Measurements from ENCODE around the gene CHD6.

The CHD6 gene

DNA sequence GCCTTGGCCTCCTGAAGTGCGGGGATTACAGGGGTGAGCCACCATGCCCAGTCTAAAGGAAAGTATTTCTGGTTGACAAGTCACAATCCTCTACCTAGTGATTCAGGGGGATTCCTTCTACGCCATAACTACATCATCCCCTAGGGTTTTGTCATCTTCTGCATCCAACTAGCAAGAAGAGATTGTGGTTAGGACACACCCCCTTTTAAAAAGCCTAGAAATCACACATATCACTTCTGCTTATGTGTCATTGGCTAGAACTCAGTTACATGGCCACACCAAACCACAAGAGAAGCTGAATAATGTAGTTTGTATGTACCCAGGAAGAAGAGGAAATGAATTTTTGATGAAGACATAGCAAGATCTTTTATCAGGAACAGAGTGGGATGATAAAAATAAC, 14.7 kb upstream of the CHD6 start:
- no peak for ATAC-seq
- no peak for TF ChIP-seq CSRNP3 (CRISPR knock-in tag; IDR thresholded peaks at IDR 0.05)
- TF ChIP-seq ZNF565 (CRISPR knock-in tag; conservative IDR thresholded peaks at IDR 0.05; ENCODE audit: low read depth): no peak

- no peak for ATAC-seq
- TF ChIP-seq ISL1 (CRISPR knock-in tag; IDR thresholded peaks at IDR 0.05) (no peak), ARNTL (CRISPR knock-in tag; IDR thresholded peaks at IDR 0.05; ENCODE audit: borderline replicate concordance, low read depth) (no peak), ESRRG (CRISPR knock-in tag; IDR thresholded peaks at IDR 0.05) (no peak), ZNF565 (CRISPR knock-in tag; conservative IDR thresholded peaks at IDR 0.05; ENCODE audit: low read depth) (no peak), ZFP30 (CRISPR knock-in tag; IDR thresholded peaks at IDR 0.05) (no peak), TCF4 (CRISPR knock-in tag; IDR thresholded peaks at IDR 0.05; ENCODE audit: borderline replicate concordance) (no peak), CSDC2 (CRISPR knock-in tag; IDR thresholded peaks at IDR 0.05) (no peak), RARB (CRISPR knock-in tag; IDR thresholded peaks at IDR 0.05) (no peak), TOX (CRISPR knock-in tag; IDR thresholded peaks at IDR 0.05; ENCODE audit: borderline replicate concordance) (no peak), ZNF70 (CRISPR knock-in tag; IDR thresholded peaks at IDR 0.05) (no peak), PPARA (CRISPR knock-in tag; IDR thresholded peaks at IDR 0.05; ENCODE audit: borderline replicate concordance) (no peak), POU6F1 (CRISPR knock-in tag; IDR thresholded peaks at IDR 0.05; ENCODE audit: borderline replicate concordance, low read depth) (no peak), GLIS3 (CRISPR knock-in tag; IDR thresholded peaks at IDR 0.05) (no peak)
- TF ChIP-seq, protein P1, sequence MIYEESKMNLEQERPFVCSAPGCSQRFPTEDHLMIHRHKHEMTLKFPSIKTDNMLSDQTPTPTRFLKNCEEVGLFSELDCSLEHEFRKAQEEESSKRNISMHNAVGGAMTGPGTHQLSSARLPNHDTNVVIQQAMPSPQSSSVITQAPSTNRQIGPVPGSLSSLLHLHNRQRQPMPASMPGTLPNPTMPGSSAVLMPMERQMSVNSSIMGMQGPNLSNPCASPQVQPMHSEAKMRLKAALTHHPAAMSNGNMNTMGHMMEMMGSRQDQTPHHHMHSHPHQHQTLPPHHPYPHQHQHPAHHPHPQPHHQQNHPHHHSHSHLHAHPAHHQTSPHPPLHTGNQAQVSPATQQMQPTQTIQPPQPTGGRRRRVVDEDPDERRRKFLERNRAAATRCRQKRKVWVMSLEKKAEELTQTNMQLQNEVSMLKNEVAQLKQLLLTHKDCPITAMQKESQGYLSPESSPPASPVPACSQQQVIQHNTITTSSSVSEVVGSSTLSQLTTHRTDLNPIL (CRISPR knock-in tag; IDR thresholded peaks at IDR 0.05; ENCODE audit: low read depth): no peak
- TF ChIP-seq, protein P2, sequence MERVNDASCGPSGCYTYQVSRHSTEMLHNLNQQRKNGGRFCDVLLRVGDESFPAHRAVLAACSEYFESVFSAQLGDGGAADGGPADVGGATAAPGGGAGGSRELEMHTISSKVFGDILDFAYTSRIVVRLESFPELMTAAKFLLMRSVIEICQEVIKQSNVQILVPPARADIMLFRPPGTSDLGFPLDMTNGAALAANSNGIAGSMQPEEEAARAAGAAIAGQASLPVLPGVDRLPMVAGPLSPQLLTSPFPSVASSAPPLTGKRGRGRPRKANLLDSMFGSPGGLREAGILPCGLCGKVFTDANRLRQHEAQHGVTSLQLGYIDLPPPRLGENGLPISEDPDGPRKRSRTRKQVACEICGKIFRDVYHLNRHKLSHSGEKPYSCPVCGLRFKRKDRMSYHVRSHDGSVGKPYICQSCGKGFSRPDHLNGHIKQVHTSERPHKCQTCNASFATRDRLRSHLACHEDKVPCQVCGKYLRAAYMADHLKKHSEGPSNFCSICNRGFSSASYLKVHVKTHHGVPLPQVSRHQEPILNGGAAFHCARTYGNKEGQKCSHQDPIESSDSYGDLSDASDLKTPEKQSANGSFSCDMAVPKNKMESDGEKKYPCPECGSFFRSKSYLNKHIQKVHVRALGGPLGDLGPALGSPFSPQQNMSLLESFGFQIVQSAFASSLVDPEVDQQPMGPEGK (CRISPR knock-in tag; IDR thresholded peaks at IDR 0.05; ENCODE audit: borderline replicate concordance): no peak
Observed at GRCh38 chr20:41631826-41632225, 13.6 kb upstream of the CHD6 start.

DNA sequence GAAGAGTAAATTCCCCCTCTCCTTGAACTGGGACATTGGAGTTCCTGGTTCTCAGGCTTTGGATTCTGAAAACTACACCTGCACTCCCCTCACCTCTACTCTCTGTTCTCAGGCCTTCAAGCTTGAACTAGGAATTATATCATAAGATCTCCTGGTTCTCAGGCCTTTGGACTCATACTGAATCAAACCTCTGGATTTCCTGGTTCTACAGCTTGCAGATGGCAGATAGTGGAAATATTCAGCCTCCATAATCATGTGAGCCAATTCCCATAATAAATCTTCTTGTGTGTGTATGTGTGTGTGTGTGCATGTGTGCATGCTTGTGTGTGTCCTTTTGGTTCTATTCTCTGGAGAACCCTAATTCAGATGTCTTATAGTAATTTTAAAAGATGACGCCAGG, 12.7 kb upstream of the CHD6 start:
- no peak for ATAC-seq

More for the DNA sequence above, 12.7 kb upstream of the CHD6 start:
- TF ChIP-seq POU6F1 (CRISPR knock-in tag; IDR thresholded peaks at IDR 0.05; ENCODE audit: borderline replicate concordance, low read depth) (no peak), ZNF8 (CRISPR knock-in tag; IDR thresholded peaks at IDR 0.05) (no peak), ISL1 (CRISPR knock-in tag; IDR thresholded peaks at IDR 0.05) (no peak), OSR1 (CRISPR knock-in tag; IDR thresholded peaks at IDR 0.05) (no peak), CSRNP3 (CRISPR knock-in tag; IDR thresholded peaks at IDR 0.05) (no peak), PPARA (CRISPR knock-in tag; IDR thresholded peaks at IDR 0.05; ENCODE audit: borderline replicate concordance) (no peak), BACH2 (CRISPR knock-in tag; IDR thresholded peaks at IDR 0.05; ENCODE audit: borderline replicate concordance) (no peak)
- TF ChIP-seq, protein P3, sequence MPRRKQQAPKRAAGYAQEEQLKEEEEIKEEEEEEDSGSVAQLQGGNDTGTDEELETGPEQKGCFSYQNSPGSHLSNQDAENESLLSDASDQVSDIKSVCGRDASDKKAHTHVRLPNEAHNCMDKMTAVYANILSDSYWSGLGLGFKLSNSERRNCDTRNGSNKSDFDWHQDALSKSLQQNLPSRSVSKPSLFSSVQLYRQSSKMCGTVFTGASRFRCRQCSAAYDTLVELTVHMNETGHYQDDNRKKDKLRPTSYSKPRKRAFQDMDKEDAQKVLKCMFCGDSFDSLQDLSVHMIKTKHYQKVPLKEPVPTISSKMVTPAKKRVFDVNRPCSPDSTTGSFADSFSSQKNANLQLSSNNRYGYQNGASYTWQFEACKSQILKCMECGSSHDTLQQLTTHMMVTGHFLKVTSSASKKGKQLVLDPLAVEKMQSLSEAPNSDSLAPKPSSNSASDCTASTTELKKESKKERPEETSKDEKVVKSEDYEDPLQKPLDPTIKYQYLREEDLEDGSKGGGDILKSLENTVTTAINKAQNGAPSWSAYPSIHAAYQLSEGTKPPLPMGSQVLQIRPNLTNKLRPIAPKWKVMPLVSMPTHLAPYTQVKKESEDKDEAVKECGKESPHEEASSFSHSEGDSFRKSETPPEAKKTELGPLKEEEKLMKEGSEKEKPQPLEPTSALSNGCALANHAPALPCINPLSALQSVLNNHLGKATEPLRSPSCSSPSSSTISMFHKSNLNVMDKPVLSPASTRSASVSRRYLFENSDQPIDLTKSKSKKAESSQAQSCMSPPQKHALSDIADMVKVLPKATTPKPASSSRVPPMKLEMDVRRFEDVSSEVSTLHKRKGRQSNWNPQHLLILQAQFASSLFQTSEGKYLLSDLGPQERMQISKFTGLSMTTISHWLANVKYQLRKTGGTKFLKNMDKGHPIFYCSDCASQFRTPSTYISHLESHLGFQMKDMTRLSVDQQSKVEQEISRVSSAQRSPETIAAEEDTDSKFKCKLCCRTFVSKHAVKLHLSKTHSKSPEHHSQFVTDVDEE (CRISPR knock-in tag; IDR thresholded peaks at IDR 0.05): no peak
- TF ChIP-seq, protein P1 (CRISPR knock-in tag; IDR thresholded peaks at IDR 0.05; ENCODE audit: low read depth): no peak
